ENCODE measurements around the gene CAPN10.
A peak's percentile ranks its signal among the peaks of the same experiment; 100 is the strongest.

CAPN10 gene

DNA sequence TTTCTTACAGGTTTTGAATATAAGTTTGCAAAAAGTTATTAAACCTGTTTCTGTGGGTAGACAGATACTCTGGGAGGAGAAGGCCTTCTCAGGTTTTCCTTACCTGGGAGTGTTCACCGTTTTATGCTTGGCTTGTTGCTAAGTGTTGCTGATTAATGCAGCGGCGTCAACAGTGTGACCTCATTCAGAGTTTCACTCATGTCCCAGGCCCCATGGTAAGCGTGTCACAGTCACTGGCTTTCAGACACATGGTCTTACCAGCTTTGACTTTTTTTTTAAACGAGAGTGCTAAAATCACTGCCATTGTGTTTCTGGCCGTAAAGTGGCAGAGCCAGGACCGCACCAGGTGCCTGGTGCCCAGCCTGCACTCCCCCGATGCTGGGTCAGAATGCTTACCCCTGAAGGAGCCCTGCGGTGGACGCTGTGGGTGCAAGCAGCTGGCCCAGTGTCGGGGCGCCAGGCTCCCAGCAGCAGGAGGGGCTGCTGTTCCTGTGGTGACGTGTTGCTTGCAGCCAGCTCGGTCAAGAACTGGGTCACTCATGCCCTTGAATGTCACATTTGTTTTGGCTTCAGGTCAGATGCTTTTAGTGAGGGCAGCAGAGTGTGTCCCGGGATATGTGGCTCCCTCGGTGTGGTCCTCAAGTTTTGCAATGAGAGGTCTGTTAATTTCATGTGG is 3.5 kb downstream of the CAPN10 start:
- DNase-seq (ENCODE audit: low spot score): no peak

DNA sequence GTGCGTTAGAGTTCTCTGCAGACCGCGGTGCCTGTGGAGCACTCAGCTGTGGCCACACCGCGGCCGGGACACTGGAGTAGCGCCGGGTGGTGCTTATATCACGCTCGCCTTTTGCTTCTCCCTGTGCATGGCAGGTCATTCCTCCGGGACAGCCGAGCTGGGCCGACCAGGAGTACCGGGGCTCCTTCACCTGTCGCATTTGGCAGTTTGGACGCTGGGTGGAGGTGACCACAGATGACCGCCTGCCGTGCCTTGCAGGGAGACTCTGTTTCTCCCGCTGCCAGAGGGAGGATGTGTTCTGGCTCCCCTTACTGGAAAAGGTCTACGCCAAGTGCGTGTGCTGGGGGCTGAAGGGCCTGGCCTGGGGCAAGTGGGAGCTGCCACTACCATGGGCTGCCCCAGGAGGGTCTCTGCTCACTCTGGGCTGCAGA is 4.2 kb downstream of the CAPN10 start:
- no peak for DNase-seq (ENCODE audit: low spot score)

DNA sequence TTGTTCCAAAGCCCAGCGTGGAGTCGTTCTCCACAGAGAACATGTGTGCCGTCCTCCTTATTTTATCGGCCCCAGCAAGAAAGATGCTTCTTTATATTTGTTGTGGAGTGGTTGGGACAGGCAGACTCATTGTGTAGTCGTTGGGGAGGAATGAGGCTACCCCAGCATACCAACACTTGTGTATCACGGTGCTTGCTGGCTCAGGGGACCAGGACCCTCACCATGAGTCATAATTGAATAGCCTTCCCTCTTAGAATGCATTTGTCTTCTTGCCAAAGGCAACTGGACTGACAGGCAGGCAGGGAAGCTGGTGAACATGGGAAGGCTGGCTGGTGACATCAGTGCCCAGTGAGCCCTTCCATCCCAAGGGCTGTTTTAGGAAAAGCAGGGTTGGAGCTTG is 4.7 kb downstream of the CAPN10 start:
- DNase-seq (ENCODE audit: low spot score): no peak

DNA sequence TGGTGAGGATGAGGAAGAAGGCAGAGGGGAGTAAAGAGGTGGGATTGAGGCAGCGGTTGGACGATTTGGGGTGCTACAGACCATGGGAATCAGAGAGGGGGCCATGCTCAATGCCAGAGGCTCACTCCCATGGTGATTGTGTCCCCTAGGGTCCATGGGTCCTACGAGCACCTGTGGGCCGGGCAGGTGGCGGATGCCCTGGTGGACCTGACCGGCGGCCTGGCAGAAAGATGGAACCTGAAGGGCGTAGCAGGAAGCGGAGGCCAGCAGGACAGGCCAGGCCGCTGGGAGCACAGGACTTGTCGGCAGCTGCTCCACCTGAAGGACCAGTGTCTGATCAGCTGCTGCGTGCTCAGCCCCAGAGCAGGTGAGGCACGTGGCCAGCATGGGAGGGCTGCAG is 5.2 kb downstream of the CAPN10 start:
- DNase-seq (ENCODE audit: low spot score): no peak

DNA sequence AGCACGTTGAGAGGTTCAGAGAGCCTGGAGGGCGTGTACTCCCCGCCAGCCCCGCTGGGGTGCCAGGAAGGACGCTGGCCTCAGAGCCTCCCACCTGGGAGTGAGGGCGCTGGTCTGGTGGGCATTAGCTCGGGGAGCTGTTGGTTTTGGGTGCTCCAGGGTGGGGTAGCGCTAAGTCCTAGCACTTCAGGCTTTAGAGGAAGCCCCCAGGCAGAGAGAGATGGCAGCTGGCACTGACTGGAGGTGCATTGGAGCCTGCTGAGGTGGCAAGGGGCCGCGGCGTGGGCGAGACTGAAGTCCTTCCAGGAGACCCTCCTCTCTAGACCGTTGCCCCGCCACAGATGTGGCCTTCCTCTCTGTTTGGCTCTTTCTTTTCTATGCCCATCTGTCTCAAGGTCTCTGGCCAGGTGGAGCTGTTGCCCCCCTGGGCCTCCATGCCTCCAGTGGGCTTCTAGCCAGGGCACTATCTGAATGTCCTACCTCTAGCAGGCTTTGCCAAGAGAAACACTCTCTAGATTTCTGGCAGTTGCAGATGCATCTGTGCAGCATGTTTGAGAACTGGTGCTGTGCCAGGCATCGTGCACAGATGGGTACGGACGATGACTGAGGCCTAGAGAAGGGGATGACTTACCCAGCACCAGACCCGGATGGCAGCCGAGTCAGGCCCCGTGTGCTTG is 6.6 kb downstream of the CAPN10 start:
- DNase-seq (ENCODE audit: low spot score): no peak

DNA sequence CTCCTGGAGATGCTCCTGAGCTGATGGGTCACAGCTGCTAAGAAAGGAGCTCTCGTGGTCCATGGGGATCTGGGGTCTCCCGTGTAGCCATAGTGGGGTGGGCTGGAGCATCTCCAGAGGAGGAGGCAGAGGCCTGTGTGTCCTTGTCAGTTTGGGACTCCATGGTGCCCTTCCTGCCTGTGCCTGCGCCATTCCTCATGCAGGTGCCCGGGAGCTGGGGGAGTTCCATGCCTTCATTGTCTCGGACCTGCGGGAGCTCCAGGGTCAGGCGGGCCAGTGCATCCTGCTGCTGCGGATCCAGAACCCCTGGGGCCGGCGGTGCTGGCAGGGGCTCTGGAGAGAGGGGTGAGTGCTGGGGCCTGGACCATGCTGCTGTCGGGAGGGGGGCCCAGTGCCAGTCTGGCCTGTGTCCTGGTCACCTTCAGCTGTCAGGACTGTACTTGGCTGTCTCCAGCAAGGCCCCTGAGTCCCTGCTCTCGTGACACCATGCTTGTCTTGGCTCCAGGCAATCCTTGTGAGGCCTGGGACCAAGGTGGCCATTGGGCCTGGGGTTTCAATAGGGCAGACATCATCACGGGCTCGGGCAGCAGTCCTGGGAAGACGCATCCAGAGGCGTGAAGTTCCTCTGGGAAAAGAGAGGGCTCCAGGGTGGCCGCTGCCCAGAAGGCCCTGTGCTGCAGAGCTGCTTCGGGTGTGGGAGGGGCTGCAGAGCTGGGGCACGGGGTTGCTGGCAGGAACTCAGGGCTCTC is 7.3 kb downstream of the CAPN10 start:
- no peak for DNase-seq (ENCODE audit: low spot score)

DNA sequence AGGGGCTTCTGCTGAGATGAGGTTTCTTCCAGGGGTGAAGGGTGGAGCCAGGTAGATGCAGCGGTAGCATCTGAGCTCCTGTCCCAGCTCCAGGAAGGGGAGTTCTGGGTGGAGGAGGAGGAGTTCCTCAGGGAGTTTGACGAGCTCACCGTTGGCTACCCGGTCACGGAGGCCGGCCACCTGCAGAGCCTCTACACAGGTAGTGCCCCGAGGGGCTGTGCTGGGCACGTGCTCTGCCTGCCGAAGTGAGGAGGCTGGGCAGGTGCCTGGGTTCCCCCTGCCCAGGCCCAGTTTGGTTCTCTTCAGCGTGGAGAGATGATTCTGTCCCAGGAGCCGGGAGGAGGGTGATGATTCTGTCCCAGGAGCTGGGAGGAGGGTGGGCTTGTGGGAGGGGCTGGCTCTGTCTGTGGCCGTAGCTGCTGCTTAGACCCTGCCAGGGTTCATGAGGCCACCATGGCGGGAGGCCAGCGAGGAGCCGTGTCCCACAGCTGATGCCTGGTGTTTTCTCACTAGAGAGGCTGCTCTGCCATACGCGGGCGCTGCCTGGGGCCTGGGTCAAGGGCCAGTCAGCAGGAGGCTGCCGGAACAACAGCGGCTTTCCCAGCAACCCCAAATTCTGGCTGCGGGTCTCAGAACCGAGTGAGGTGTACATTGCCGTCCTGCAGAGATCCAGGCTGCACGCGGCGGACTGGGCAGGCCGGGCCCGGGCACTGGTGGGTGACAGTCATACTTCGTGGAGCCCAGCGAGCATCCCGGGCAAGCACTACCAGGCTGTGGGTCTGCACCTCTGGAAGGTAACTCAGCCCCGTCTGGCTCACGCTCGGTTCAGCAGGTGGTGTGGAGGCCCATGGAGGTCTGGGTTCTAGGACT is 8.2 kb downstream of the CAPN10 start:
- DNase-seq (ENCODE audit: low spot score): no peak

DNA sequence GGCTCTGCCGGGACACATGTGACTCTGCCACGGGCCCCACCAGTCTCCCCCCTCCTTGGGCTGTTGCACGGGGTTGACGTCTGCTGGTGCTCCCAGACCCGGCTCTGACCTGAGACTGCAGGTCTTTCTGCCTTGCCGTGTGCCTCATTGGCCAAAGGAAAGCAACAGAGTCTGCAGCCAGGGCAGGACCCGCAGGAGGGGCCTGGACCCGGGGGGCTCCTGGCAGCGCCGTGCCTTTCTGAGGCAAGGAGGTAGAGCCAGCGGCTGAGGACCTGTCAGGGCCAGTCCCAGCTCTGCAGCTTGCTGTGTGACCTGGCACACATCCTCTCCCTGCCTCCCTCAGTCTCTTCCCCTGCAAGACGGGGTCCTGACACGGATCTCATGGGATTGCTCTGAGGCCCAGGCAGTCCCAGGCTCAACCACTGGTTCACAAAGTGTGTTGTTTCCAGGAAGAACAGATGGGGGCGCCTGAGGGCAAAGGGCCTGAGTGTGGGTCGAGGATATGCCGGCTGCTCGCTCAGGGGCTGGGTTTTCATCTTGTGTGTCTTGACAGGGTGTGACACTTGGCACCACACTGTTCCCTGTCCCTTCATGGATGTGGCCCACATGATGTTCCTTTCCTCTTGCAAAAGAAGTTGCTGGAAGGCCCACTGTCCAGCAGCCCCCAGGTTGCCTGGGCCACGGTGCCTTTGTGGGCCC is 9.0 kb downstream of the CAPN10 start:
- DNase-seq (ENCODE audit: low spot score): peak; percentile 89

DNA sequence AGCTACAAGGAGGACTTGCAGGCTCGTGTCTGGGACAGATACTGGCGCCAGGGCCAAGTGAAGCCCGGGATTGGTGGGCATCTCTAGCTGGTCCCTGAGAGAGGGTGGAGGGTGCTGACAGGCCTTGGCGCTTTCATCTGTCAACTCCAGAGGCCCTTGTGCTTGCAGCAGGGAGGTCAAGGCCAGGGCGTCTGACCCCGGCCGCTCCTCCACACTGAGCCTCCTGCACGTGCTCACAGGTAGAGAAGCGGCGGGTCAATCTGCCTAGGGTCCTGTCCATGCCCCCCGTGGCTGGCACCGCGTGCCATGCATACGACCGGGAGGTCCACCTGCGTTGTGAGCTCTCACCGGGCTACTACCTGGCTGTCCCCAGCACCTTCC is 9.5 kb downstream of the CAPN10 start:
- DNase-seq (ENCODE audit: low spot score): no peak

DNA sequence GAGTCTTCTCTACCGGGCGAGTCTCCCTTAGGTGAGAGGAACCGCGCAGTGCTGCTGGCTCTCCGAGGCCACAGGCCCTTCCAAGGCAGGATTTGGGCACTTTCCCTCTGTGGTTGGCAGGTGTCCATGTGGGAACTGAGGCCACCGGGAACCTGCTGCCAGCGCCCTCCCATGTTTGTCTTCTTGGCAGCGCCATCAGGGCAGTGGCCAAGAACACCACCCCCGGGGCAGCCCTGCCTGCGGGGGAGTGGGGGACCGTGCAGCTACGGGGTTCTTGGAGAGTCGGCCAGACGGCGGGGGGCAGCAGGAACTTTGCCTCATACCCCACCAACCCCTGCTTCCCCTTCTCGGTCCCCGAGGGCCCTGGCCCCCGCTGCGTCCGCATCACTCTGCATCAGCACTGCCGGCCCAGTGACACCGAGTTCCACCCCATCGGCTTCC is 10.0 kb downstream of the CAPN10 start:
- no peak for DNase-seq (ENCODE audit: low spot score)

DNA sequence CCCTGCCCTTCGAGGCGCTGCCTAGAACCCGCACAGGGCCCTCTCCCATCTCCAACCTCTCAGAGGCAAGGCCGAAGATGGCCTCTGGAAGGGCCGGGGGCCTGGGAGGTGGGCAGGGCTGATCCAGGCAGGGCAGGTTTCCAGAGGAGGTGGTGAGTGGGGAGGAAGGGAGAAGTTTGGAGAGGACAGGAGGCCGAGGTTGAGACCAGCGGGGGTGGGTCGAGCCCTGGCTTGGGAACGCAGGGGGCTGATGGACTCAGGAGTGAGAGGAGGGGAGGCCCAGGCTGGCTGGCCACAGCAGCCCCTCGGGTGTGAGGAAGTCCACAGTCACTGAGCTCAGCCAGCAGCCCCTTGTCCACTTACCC is 10.5 kb downstream of the CAPN10 start:
- no peak for DNase-seq (ENCODE audit: low spot score)

DNA sequence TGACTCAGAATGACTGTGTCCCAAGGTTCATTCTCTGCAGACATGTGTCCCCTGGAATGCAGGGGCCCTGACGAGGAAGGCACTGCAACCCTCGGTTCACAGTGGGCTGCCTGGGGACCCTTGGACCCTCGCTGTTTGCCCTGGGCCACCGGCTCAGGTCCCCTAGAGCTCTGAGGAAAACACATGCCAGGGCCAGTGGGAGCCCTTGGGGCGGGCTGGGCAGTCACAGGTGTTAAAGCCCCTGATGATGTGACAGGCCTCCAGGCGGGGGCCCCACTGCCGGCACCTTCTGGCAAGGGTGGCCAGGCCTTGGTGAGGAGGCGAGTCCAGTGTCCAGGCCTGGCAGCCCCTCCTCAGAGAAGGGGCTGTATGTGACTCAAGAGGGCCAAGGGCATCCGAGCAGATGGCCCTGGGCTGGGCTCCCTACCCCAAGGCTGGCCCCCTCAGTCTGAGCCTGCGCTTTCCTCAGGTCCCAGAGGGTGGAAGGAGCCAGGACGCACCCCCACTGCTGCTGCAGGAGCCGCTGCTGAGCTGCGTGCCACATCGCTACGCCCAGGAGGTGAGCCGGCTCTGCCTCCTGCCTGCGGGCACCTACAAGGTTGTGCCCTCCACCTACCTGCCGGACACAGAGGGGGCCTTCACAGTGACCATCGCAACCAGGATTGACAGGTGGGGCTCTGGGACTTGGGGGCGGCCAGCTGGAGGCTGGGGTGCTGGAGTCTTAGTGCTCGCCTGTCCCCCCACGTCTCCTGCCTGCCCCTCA is 11.1 kb downstream of the CAPN10 start:
- DNase-seq (ENCODE audit: low spot score): no peak

DNA sequence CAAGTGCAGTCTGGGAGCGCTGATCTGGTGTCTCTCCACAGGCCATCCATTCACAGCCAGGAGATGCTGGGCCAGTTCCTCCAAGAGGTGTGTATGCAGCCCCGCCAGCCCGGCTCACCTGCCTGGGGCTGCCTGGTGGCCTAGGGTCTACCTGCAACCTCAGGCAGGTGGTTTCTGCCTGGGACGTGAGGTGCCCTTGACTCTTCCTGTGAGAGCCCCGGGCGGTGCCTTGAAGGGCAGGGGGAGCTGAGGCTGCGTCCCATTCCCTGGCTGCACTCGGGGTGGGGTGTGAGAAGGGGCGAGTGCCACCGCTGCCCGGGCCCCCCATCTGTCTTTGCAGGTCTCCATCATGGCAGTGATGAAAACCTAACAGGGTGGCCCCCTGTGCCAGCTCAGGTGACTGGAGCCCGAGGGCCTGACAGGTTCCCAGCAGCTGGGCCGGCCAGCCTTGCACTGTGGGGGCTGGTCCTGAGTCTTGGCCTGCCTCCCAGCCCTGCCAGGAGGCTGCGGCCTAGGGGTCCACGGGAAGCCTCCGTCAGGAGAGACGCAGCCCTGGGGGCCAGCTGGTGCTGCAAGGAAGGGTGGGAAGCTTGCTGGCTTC is 11.9 kb downstream of the CAPN10 start:
- DNase-seq (ENCODE audit: low spot score): no peak

DNA sequence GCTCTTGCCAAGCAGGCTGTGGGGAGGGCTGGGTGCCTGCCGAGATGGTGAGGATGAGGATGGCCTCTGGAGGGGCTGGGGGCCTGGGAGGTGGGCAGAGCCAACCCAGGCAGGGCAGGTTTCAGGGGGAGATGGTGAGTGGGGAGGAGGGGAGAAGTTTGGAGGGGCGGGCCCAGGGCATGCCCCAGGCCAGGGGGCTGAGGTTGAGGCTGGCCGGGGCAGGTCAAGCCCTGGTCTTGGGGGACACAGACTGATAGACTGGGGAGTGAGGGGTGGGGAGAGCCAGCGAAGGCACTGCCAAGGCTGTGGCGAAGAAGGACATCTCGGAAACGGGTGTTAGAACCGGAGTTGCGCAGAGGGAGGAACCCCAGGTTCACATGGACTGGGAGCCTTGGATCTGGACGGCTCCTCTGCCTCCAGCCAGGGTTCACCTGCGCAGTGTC is 12.6 kb downstream of the CAPN10 start:
- DNase-seq (ENCODE audit: low spot score): no peak

DNA sequence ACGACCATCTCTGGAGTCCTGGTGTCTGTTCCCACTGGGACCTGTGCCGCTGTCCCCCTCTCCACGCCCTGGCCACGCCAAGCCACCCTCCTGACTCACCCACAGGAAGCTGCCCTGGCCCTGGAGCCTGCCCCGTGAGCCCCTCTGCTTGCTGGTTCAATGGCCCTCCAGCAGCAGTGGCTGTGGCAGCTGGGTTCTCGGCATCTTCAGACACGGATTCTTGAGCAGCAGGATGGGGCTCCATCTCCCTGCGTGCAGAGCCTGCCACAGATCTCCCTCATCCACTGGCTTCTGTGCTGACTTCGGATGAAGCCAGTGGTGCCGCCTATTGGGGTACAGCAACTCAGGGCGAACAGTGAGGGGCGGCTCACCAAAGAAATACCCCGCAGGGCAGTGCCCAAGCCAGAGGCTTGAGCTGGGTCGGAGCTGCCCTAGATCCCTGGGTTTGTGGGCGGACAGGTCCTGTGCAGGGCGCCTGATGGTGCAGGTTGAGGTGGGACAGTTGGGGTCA is 14.0 kb downstream of the CAPN10 start:
- no peak for DNase-seq (ENCODE audit: low spot score)

DNA sequence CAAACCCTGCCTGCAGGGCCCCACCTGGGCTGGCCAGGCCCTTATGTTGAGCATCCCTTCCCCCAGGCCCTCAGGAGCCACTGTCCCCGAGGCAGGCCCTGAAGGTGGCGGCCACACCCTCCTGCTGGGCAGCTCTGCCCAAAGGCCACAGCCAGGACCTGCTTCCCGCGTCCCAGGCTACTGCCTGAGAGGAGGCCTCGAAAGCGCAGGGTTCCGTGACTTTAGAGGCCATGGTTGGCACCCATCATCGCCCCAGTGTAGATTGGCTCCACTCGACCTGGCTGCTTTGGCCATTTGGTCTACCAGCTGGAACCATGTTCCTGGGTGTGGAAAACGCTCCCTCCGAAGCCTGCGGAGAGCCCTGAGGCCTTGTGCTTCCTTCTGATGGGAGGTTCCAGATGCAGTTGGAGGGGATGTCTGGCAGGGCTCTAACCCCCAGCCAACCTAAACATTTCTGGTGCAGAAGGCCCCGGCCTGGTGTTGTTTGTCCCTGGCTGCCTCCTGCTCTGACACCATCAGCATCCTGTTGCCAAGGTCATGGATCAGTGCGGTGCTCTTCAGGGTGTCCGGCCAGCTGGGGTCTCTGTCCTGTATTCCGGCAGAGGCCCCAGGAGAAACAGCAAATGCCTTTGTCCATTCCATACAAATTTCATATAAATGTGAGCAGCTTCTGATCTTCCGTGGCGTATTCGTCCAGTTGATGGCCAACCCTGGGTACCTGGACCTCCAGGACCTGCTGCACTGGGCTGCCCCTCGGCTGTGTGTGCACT is 14.7 kb downstream of the CAPN10 start:
- DNase-seq (ENCODE audit: low spot score): no peak

DNA sequence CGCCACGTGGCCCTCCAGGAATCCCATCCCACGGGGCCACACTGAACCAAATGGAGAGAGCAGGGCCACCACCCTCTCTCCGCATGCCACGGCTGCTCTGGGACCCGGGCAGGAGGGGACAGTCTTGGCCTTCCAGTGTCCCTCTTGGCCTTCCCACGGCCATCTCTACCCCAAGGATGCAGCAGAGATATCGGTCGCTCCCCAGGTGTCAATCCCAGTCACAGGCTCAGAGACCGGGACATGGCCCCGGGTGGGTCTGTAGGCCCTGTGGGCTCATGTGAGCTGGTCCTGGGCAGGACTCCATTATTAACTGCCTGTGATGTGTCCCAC is 15.3 kb downstream of the CAPN10 start:
- no peak for DNase-seq (ENCODE audit: low spot score)

DNA sequence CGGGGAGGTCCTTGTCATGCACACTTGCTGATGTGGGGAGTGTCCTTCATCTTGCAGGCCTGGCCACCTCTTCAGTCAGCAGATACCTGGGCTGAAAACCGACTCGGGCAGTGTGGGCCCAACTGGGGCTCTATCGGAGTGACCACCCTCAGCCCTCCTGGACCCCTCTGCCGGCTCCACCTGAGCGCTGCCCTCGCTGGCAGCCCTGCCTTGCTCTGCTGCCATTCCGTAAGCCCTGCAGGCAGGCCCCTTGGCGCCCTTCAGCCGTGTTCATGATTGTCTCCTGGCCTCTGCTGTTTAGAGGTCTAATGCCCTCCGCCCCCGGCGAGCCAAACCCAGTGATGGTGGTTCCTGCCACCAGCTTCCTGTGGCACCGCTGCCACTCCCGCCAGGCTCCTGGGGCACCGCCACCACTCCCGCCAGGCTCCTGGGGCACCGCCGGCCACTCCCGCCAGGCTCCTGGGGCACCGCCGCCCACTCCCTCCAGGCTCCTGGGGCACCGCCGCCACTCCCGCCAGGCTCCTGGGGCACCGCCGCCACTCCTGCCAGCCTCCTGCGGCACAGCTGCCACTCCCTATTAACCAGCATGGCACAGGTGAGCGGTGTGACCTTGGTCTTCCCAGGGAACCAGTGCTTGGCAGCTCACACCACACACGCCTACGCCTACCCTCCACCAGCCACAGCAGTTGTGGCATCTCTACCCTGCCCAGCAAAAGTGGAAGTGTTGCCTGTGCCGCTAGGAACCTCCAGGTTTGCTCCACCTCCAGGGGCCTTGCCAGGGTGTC is 15.9 kb downstream of the CAPN10 start:
- DNase-seq (ENCODE audit: low spot score): no peak

Measured in iPS-NIHi11 (cell line).